ENCODE data around the gene POLR2M.

Gene POLR2M

GRCh38 chr15:57756466-57756865, 50.0 kb downstream of the POLR2M start:
- TF ChIP-seq, protein P1, sequence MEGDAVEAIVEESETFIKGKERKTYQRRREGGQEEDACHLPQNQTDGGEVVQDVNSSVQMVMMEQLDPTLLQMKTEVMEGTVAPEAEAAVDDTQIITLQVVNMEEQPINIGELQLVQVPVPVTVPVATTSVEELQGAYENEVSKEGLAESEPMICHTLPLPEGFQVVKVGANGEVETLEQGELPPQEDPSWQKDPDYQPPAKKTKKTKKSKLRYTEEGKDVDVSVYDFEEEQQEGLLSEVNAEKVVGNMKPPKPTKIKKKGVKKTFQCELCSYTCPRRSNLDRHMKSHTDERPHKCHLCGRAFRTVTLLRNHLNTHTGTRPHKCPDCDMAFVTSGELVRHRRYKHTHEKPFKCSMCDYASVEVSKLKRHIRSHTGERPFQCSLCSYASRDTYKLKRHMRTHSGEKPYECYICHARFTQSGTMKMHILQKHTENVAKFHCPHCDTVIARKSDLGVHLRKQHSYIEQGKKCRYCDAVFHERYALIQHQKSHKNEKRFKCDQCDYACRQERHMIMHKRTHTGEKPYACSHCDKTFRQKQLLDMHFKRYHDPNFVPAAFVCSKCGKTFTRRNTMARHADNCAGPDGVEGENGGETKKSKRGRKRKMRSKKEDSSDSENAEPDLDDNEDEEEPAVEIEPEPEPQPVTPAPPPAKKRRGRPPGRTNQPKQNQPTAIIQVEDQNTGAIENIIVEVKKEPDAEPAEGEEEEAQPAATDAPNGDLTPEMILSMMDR (IDR thresholded peaks at IDR 0.05; ENCODE audit: low read depth, low read length, poor library complexity, severe bottlenecking) = no peak
- no peak for TF ChIP-seq EZH2phosphoT487 (IDR thresholded peaks at IDR 0.05; ENCODE audit: borderline replicate concordance, low read length)
- Histone ChIP-seq H3K9me3 (ENCODE audit: control insufficient read depth, insufficient read depth, low read length) (no peaks in the 10 kb centered on the region), H3K27ac (ENCODE audit: low read depth, low read length) (no peak overlapping the region), H3K36me3 (ENCODE audit: control insufficient read depth, low read length) (no peaks in the 10 kb centered on the region), H3K79me2 (ENCODE audit: control insufficient read depth, low read length) (no peaks in the 10 kb centered on the region), H3K27me3 (ENCODE audit: control insufficient read depth, low read length) (peaks cover 4% of the 10 kb centered on the region; the same call in 1 of the 2 replicates), H3K4me3 (ENCODE audit: low read length) (no peak overlapping the region), H3K4me2 (ENCODE audit: low read length) (no peak overlapping the region), H4K20me1 (ENCODE audit: control insufficient read depth, insufficient read depth, low read depth, low read length) (no peaks in the 10 kb centered on the region), H3K4me1 (ENCODE audit: control insufficient read depth, low read length) (no peaks in the 10 kb centered on the region), H3F3A (ENCODE audit: control insufficient read depth, insufficient read depth) (no peaks in the 10 kb centered on the region), H3K9me2 (replicated peaks; ENCODE audit: control insufficient read depth, low read length) (no peaks in the 10 kb centered on the region)

GRCh38 chr15:57758560-57758959, 52.0 kb downstream of the POLR2M start:
- H3K4me1 ChIP-seq (ENCODE audit: control insufficient read depth, low read length) = no peaks in the 10 kb centered on the region
- TF ChIP-seq, protein P1 (IDR thresholded peaks at IDR 0.05; ENCODE audit: low read depth, low read length, poor library complexity, severe bottlenecking) = no peak
- H3K36me3 ChIP-seq (ENCODE audit: control insufficient read depth, low read length) = no peaks in the 10 kb centered on the region
- H3K27me3 ChIP-seq (ENCODE audit: control insufficient read depth, low read length) = peaks cover 4% of the 10 kb centered on the region; the same call in 1 of the 2 replicates
- H3K4me3 ChIP-seq (ENCODE audit: low read length) = no peak overlapping the region
- no peaks in the 10 kb centered on the region for H3K9me3 ChIP-seq (ENCODE audit: control insufficient read depth, insufficient read depth, low read length)
- H3K4me2 ChIP-seq (ENCODE audit: low read length) = no peak overlapping the region
- H4K20me1 ChIP-seq (ENCODE audit: control insufficient read depth, insufficient read depth, low read depth, low read length) = no peaks in the 10 kb centered on the region
- H3F3A ChIP-seq (ENCODE audit: control insufficient read depth, insufficient read depth) = no peaks in the 10 kb centered on the region
- H3K79me2 ChIP-seq (ENCODE audit: control insufficient read depth, low read length) = no peaks in the 10 kb centered on the region
- H3K27ac ChIP-seq (ENCODE audit: low read depth, low read length) = no peak overlapping the region
- H3K9me2 ChIP-seq (replicated peaks; ENCODE audit: control insufficient read depth, low read length) = no peaks in the 10 kb centered on the region

DNA sequence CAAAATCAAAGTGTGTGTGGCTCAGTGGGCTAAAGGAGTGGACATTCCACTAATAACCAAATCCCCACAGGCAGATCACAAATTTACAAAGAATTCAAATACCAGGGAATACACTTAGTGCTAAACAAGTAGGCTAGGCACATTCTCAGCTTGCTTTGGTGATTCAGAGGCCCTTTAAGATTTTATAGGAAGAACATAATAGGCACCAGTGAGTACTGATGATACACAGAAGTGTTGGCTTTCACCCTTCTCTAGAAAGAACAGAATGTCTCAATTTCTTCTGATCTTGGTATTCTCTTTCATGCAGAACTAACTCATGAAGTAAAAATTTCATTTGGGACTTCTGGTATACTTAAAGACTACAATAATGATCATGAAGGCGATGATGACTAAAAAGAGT, 55.0 kb downstream of the POLR2M start:
- Histone ChIP-seq H3K36me3 (ENCODE audit: control insufficient read depth, low read length) (no peaks in the 10 kb centered on the region), H3K9me2 (replicated peaks; ENCODE audit: control insufficient read depth, low read length) (no peaks in the 10 kb centered on the region), H4K20me1 (ENCODE audit: control insufficient read depth, insufficient read depth, low read depth, low read length) (no peaks in the 10 kb centered on the region), H3K4me2 (ENCODE audit: low read length) (no peak overlapping the region), H3K27me3 (ENCODE audit: control insufficient read depth, low read length) (peaks cover 11% of the 10 kb centered on the region), H3K9me3 (ENCODE audit: control insufficient read depth, insufficient read depth, low read length) (no peaks in the 10 kb centered on the region), H3K4me1 (ENCODE audit: control insufficient read depth, low read length) (no peaks in the 10 kb centered on the region), H3F3A (ENCODE audit: control insufficient read depth, insufficient read depth) (no peaks in the 10 kb centered on the region), H3K79me2 (ENCODE audit: control insufficient read depth, low read length) (no peaks in the 10 kb centered on the region), H3K4me3 (ENCODE audit: low read length) (no peak overlapping the region), H3K27ac (ENCODE audit: low read depth, low read length) (no peak overlapping the region)
- TF ChIP-seq, protein P1 (IDR thresholded peaks at IDR 0.05; ENCODE audit: low read depth, low read length, poor library complexity, severe bottlenecking) = no peak
- TF ChIP-seq EZH2phosphoT487 (IDR thresholded peaks at IDR 0.05; ENCODE audit: borderline replicate concordance, low read length) = no peak

- no peaks in the 10 kb centered on the region for H3K36me3 ChIP-seq (ENCODE audit: control insufficient read depth, low read length)
- no peaks in the 10 kb centered on the region for H3K9me2 ChIP-seq (replicated peaks; ENCODE audit: control insufficient read depth, low read length)
- no peaks in the 10 kb centered on the region for H3F3A ChIP-seq (ENCODE audit: control insufficient read depth, insufficient read depth)
- no peaks in the 10 kb centered on the region for H4K20me1 ChIP-seq (ENCODE audit: control insufficient read depth, insufficient read depth, low read depth, low read length)
- H3K4me2 ChIP-seq (ENCODE audit: low read length) = no peak overlapping the region
- no peaks in the 10 kb centered on the region for H3K4me1 ChIP-seq (ENCODE audit: control insufficient read depth, low read length)
- H3K27ac ChIP-seq (ENCODE audit: low read depth, low read length) = no peak overlapping the region
- no peak for TF ChIP-seq EZH2phosphoT487 (IDR thresholded peaks at IDR 0.05; ENCODE audit: borderline replicate concordance, low read length)
- TF ChIP-seq, protein P1 (IDR thresholded peaks at IDR 0.05; ENCODE audit: low read depth, low read length, poor library complexity, severe bottlenecking) = no peak
- H3K79me2 ChIP-seq (ENCODE audit: control insufficient read depth, low read length) = no peaks in the 10 kb centered on the region
- H3K4me3 ChIP-seq (ENCODE audit: low read length) = no peak overlapping the region
- no peaks in the 10 kb centered on the region for H3K9me3 ChIP-seq (ENCODE audit: control insufficient read depth, insufficient read depth, low read length)
- H3K27me3 ChIP-seq (ENCODE audit: control insufficient read depth, low read length) = peaks cover 11% of the 10 kb centered on the region
Observed at GRCh38 chr15:57762302-57762701, 55.8 kb downstream of the POLR2M start.

Measured in DOHH2 (cell line).